ENCODE data around the gene NR2C2.

NR2C2 gene

GRCh38 chr3:15032650-15033049, 85.3 kb downstream of the NR2C2 start:
- DNase-seq: no peak

- no peak for DNase-seq
Observed at GRCh38 chr3:15033103-15033502, 85.7 kb downstream of the NR2C2 start.

GRCh38 chr3:15038306-15038705, 90.9 kb downstream of the NR2C2 start:
- DNase-seq: no peak

- no peak for DNase-seq
Observed at GRCh38 chr3:15040844-15041243, 93.5 kb downstream of the NR2C2 start.

- DNase-seq: no peak
Observed at GRCh38 chr3:15041950-15042349, 94.6 kb downstream of the NR2C2 start.

GRCh38 chr3:15042936-15043335, 95.6 kb downstream of the NR2C2 start:
- DNase-seq: no peak

- DNase-seq: no peak
Observed at GRCh38 chr3:15043408-15044171, 96.2 kb downstream of the NR2C2 start.

- DNase-seq: no peak
Observed at GRCh38 chr3:15044326-15044725, 96.9 kb downstream of the NR2C2 start.

GRCh38 chr3:15045667-15046066, 98.3 kb downstream of the NR2C2 start:
- DNase-seq: no peak

- DNase-seq: no peak
Observed at GRCh38 chr3:15049584-15049983, 102.2 kb downstream of the NR2C2 start.

GRCh38 chr3:15050405-15051092, 103.2 kb downstream of the NR2C2 start:
- no peak for DNase-seq

GRCh38 chr3:15051531-15051930, 104.1 kb downstream of the NR2C2 start:
- peak; percentile 42 for DNase-seq

GRCh38 chr3:15052335-15053242, 105.2 kb downstream of the NR2C2 start:
- no peak for DNase-seq

- DNase-seq: no peak
Observed at GRCh38 chr3:15053541-15053940, 106.2 kb downstream of the NR2C2 start.

- peak; percentile 51 for DNase-seq
Observed at GRCh38 chr3:15055019-15055557, 107.7 kb downstream of the NR2C2 start.

- no peak for DNase-seq
Observed at GRCh38 chr3:15056676-15057404, 109.5 kb downstream of the NR2C2 start.

GRCh38 chr3:15060029-15060428, 112.6 kb downstream of the NR2C2 start:
- DNase-seq: no peak

GRCh38 chr3:15063238-15063637, 115.9 kb downstream of the NR2C2 start:
- DNase-seq: no peak

GRCh38 chr3:15063656-15064286, 116.4 kb downstream of the NR2C2 start:
- no peak for DNase-seq

- DNase-seq: peak; percentile 35
Observed at GRCh38 chr3:15064299-15064834, 117.0 kb downstream of the NR2C2 start.

- DNase-seq: peak; percentile 89
Observed at GRCh38 chr3:15064835-15065549, 117.6 kb downstream of the NR2C2 start, which contains the start of gene MRPS25. MRPS25 (minus strand) TSS chr3:15065315; CDS start chr3:15065194, 121 bp downstream.
